H9 (cell line): ENCODE results near the gene DPYSL3. TPM values are rescaled to one million over a fixed set of nuclear protein-coding genes. Genes with fewer than 3 reads are reported as not detected.
A peak's percentile ranks its signal among the peaks of the same experiment; 100 is the strongest.

Experiments
- DNase-seq: peaks from one replicate; pipeline ENCODE4 v3.0.0-alpha.2; 2017
- H2AFZ ChIP-seq: one replicate; pipeline ENCODE4 v1.6.1; 2013; ENCODE audit warnings: mild to moderate bottlenecking, low read length, control low read depth, moderate library complexity
- H2AK5ac ChIP-seq: 2 replicates; pipeline ENCODE4 v1.6.1; 2013; ENCODE audit warnings: low read length, control low read depth, mixed read lengths; ENCODE audit not compliant: insufficient read length
- H2BK120ac ChIP-seq: one replicate; pipeline ENCODE4 v1.6.1; 2013; ENCODE audit warnings: low read depth, mild to moderate bottlenecking, low read length, control low read depth, inconsistent platforms; ENCODE audit not compliant: poor library complexity, severe bottlenecking
- H2BK12ac ChIP-seq: 2 replicates; pipeline ENCODE4 v1.6.1; 2013; ENCODE audit warnings: low read length, control low read depth, mixed read lengths, low read depth; ENCODE audit not compliant: insufficient read length
- H2BK15ac ChIP-seq: 2 replicates; pipeline ENCODE4 v1.6.1; 2013; ENCODE audit warnings: low read depth, low read length, control low read depth
- H2BK20ac ChIP-seq: one replicate; pipeline ENCODE4 v1.6.1; 2013; ENCODE audit warnings: low read depth, mild to moderate bottlenecking, low read length, control low read depth, inconsistent platforms; ENCODE audit not compliant: poor library complexity, severe bottlenecking
- H2BK5ac ChIP-seq: 2 replicates; pipeline ENCODE4 v1.6.1; 2013; ENCODE audit warnings: low read length, control low read depth, mixed read lengths; ENCODE audit not compliant: insufficient read length
- H3K14ac ChIP-seq: 2 replicates; pipeline ENCODE4 v1.6.1; 2013; ENCODE audit warnings: low read length, control low read depth; ENCODE audit not compliant: insufficient read depth
- H3K18ac ChIP-seq: 2 replicates; pipeline ENCODE4 v1.6.1; 2013; ENCODE audit warnings: low read depth, mild to moderate bottlenecking, mixed read lengths, low read length, control low read depth; ENCODE audit not compliant: insufficient read length
- H3K23ac ChIP-seq: 2 replicates; pipeline ENCODE4 v1.6.1; 2013; ENCODE audit warnings: low read length, control low read depth, mixed read lengths, low read depth; ENCODE audit not compliant: insufficient read length
- H3K23me2 ChIP-seq: 2 replicates; pipeline ENCODE4 v1.6.1; 2013; ENCODE audit warnings: low read depth, mild to moderate bottlenecking, mixed read lengths, low read length, control low read depth; ENCODE audit not compliant: insufficient read length, poor library complexity, severe bottlenecking
- H3K27ac ChIP-seq: 2 replicates; pipeline ENCODE4 v1.5.1; 2013; ENCODE audit warnings: low read length, control low read depth, mixed read lengths, low read depth; ENCODE audit not compliant: insufficient read length
- H3K27me3 ChIP-seq: 2 replicates; pipeline ENCODE4 v1.6.1; 2013; ENCODE audit warnings: low read length, control low read depth, inconsistent platforms; ENCODE audit not compliant: insufficient read depth
- H3K4ac ChIP-seq: 2 replicates; pipeline ENCODE4 v1.6.1; 2013; ENCODE audit warnings: low read depth, mild to moderate bottlenecking, control low read depth, inconsistent platforms, low read length, moderate library complexity
- H3K4me1 ChIP-seq: 2 replicates; pipeline ENCODE4 v1.6.1; 2013; ENCODE audit warnings: low read length, control low read depth, inconsistent platforms; ENCODE audit not compliant: insufficient read depth
- H3K4me2 ChIP-seq: 2 replicates; pipeline ENCODE4 v1.6.1; 2013; ENCODE audit warnings: low read length, control low read depth, mixed read lengths; ENCODE audit not compliant: insufficient read length, insufficient read depth
- H3K56ac ChIP-seq: 2 replicates; pipeline ENCODE4 v1.6.1; 2013; ENCODE audit warnings: low read depth, mild to moderate bottlenecking, mixed read lengths, low read length, control low read depth; ENCODE audit not compliant: insufficient read length
- H3K79me1 ChIP-seq: 2 replicates; pipeline ENCODE4 v1.6.1; 2013; ENCODE audit warnings: low read depth, mild to moderate bottlenecking, moderate library complexity, low read length, control low read depth, inconsistent platforms; ENCODE audit not compliant: insufficient read depth, poor library complexity, severe bottlenecking
- H3K79me2 ChIP-seq: 2 replicates; pipeline ENCODE4 v1.6.1; 2013; ENCODE audit warnings: low read length, control low read depth, inconsistent platforms; ENCODE audit not compliant: insufficient read depth
- H3K9ac ChIP-seq: 2 replicates; pipeline ENCODE4 v1.6.1; 2013; ENCODE audit warnings: low read length, control low read depth, mixed read lengths; ENCODE audit not compliant: insufficient read length; ENCODE audit errors: extremely low read depth
- H3K9me3 ChIP-seq: one replicate; pipeline ENCODE4 v1.6.1; 2013; ENCODE audit warnings: low read depth, low read length, inconsistent platforms; ENCODE audit not compliant: control insufficient read depth
- H3T11ph ChIP-seq: one replicate; pipeline ENCODE4 v1.6.1; 2013; ENCODE audit warnings: mild to moderate bottlenecking, low read length, control low read depth, inconsistent platforms
- H4K20me1 ChIP-seq: one replicate; pipeline ENCODE4 v1.6.1; 2013; ENCODE audit not compliant: control insufficient read depth, insufficient read length, insufficient read depth
- H4K5ac ChIP-seq: 2 replicates; pipeline ENCODE4 v1.6.1; 2013; ENCODE audit warnings: low read depth, mild to moderate bottlenecking, mixed read lengths, low read length, control low read depth; ENCODE audit not compliant: insufficient read length
- H4K8ac ChIP-seq: replicated peaks from 2 replicates; pipeline ENCODE4 v1.6.1; 2013; ENCODE audit warnings: low read length, control low read depth, mixed read lengths, low read depth; ENCODE audit not compliant: insufficient read length
- H4K91ac ChIP-seq: 2 replicates; pipeline ENCODE4 v1.6.1; 2013; ENCODE audit warnings: low read depth, mild to moderate bottlenecking, moderate library complexity, mixed read lengths, low read length, control low read depth; ENCODE audit not compliant: insufficient read length
- H3K27ac Mint-ChIP-seq, 3 experiments: 2 replicates in 2 of 3; 3 replicates in 1 of 3; pipeline ENCODE4 v1.8.0; 2020 to 2021; ENCODE audit warnings: mixed read lengths in 3 of 3, mild to moderate bottlenecking in 1 of 3, moderate library complexity in 1 of 3
- H3K27me3 Mint-ChIP-seq: 2 replicates; pipeline ENCODE4 v1.8.0; 2021; ENCODE audit warnings: low read depth, mild to moderate bottlenecking, moderate library complexity, mixed read lengths
- H3K36me3 Mint-ChIP-seq, 3 experiments: 2 replicates in 2 of 3; 3 replicates in 1 of 3; pipeline ENCODE4 v1.8.0; 2020 to 2021; ENCODE audit warnings: low read depth in 3 of 3, mixed read lengths in 3 of 3; ENCODE audit not compliant: insufficient read depth in 1 of 3
- H3K4me1 Mint-ChIP-seq, 2 experiments: 2 replicates each; pipeline ENCODE4 v1.8.0; 2020; ENCODE audit warnings: mixed read lengths in 2 of 2
- H3K4me3 Mint-ChIP-seq, 2 experiments: 2 replicates in 1 of 2; 3 replicates in 1 of 2; pipeline ENCODE4 v1.8.0; 2020 to 2021; ENCODE audit warnings: mild to moderate bottlenecking in 2 of 2, mixed read lengths in 2 of 2, moderate library complexity in 1 of 2
- H3K9me3 Mint-ChIP-seq, 2 experiments: 2 replicates in 1 of 2; 3 replicates in 1 of 2; pipeline ENCODE4 v1.8.0; 2020; ENCODE audit warnings: mild to moderate bottlenecking in 2 of 2, mixed read lengths in 2 of 2, moderate library complexity in 1 of 2
- CTCF ChIP-seq: fragments of 200-600 bp; sonication (generic); conservative IDR thresholded peaks from 3 replicates; pipeline ENCODE4 v1.8.0; 2021; ENCODE audit warnings: antibody characterized with exemption, mild to moderate bottlenecking
- WGBS: extraction: QIAGEN DNeasy Blood & Tissue Kit; methylation state at CpG from one replicate; pipeline ENCODE4 v1.1.7; 2013; ENCODE audit warnings: missing lambda C conversion rate, low lambda C conversion rate, mixed read lengths; ENCODE audit not compliant: insufficient read length; ENCODE audit errors: extremely low coverage; 5-methylcytosine and 5-hydroxymethylcytosine counted together
- total RNA-seq: library from RNA; stranded (reverse); gene quantifications from 2 replicates; pipeline ENCODE4 v1.2.1, GENCODE V29; 2021

Gene DPYSL3
- total RNA-seq, 1 experiment from 2014 or later: 515 TPM

- H3K4me2 ChIP-seq: no peak overlapping the region
- no peaks in the 10 kb centered on the region for H4K20me1 ChIP-seq
- H2BK15ac ChIP-seq: no peak overlapping the region
- peaks cover 2% of the 10 kb centered on the region for H3K4me1 ChIP-seq
- no peak overlapping the region for H3K23ac ChIP-seq
- no peak overlapping the region for H2AK5ac ChIP-seq
- H2AFZ ChIP-seq: no peak overlapping the region
- H2BK5ac ChIP-seq: no peak overlapping the region
- no peak overlapping the region for H3K18ac ChIP-seq
- DNase-seq: no peak
- H3K4ac ChIP-seq: no peak overlapping the region
- TF ChIP-seq CTCF: no peak
- H3K79me2 ChIP-seq: peaks cover 4% of the 10 kb centered on the region; the same call in 1 of the 2 replicates
- peak overlapping the region; percentile 3 for H2BK12ac ChIP-seq
- no peak overlapping the region for H3K9ac ChIP-seq
- peaks cover 8 to 27% (median 18%) of the 10 kb centered on the region in 3 experiments for H3K36me3 Mint-ChIP-seq
- no peaks in the 10 kb centered on the region for H3K27me3 ChIP-seq
- H3K9me3 ChIP-seq: no peaks in the 10 kb centered on the region
- H4K91ac ChIP-seq: no peak overlapping the region
- H4K8ac ChIP-seq: no peak overlapping the region
- H2BK20ac ChIP-seq: no peak overlapping the region
- no peaks in the 10 kb centered on the region for H3K23me2 ChIP-seq
- peak overlapping the region; percentile 1 for H3K27ac ChIP-seq
- H3K79me1 ChIP-seq: peaks cover 3% of the 10 kb centered on the region
- no peak overlapping the region for H3K14ac ChIP-seq
- no CpG with 5 or more reads among the region's 6 CpGs for WGBS
- no peak overlapping the region for H3K56ac ChIP-seq
- peaks cover 62 to 67% of the 10 kb centered on the region in 2 experiments for H3K4me1 Mint-ChIP-seq
- peaks cover 0 to 5% of the 10 kb centered on the region in 2 experiments; a peak in 3 of 5 replicates for H3K9me3 Mint-ChIP-seq
- H3K27ac Mint-ChIP-seq: peak overlapping the region; percentile 74 to 87 (median 82)
- no peak overlapping the region for H2BK120ac ChIP-seq
- no peaks in the 10 kb centered on the region for H3K27me3 Mint-ChIP-seq
- no peak overlapping the region for H3K4me3 Mint-ChIP-seq
- H4K5ac ChIP-seq: no peak overlapping the region
- no peak overlapping the region for H3T11ph ChIP-seq
Observed at GRCh38 chr5:147466360-147466980, 43.4 kb downstream of the DPYSL3 start.
